Measurements from ENCODE around the gene TARS3. TPM values are rescaled to one million over a fixed set of nuclear protein-coding genes. Genes with fewer than 3 reads are reported as not detected.

Gene TARS3
- total RNA-seq, 1 donor from 2014 or later, result 13.0 TPM

- intact Hi-C loops (cut with micrococcal nuclease), result no loop called here
- peaks cover 3% of the 10 kb centered on the region for H3K36me3 Mint-ChIP-seq (ENCODE audit: low read depth)
- no peaks in the 10 kb centered on the region for H3K9me3 Mint-ChIP-seq
- H3K27me3 Mint-ChIP-seq, result peaks cover 2% of the 10 kb centered on the region
- ChIA-PET CTCF (no interaction called here), POLR2A (no interaction called here)
- H3K4me1 Mint-ChIP-seq, result no peaks in the 10 kb centered on the region
- DNase-seq, result no peak
- no peak for TF ChIP-seq CTCF (IDR thresholded peaks at IDR 0.05)
- H3K4me3 Mint-ChIP-seq, result no peak overlapping the region
- no peak for ATAC-seq (ENCODE audit: low read depth)
- H3K27ac Mint-ChIP-seq, result no peak overlapping the region
These were observed 109.5 kb downstream of the TARS3 start for GRCh38 chr15:101614761-101615160.

GRCh38 chr15:101614001-101614585 is 110.2 kb downstream of the TARS3 start:
- POLR2A ChIA-PET, result no interaction called here
- no peak overlapping the region for H3K27ac Mint-ChIP-seq
- no peak overlapping the region for H3K4me3 Mint-ChIP-seq
- peaks cover 2% of the 10 kb centered on the region for H3K27me3 Mint-ChIP-seq
- ATAC-seq (ENCODE audit: low read depth) (no peak), DNase-seq (no peak)
- H3K36me3 Mint-ChIP-seq (ENCODE audit: low read depth), result peaks cover 3% of the 10 kb centered on the region
- no peak for TF ChIP-seq CTCF (IDR thresholded peaks at IDR 0.05)
- intact Hi-C loops (cut with micrococcal nuclease), result no loop called here
- CTCF ChIA-PET, result no interaction called here
- H3K4me1 Mint-ChIP-seq, result no peaks in the 10 kb centered on the region
- H3K9me3 Mint-ChIP-seq, result no peaks in the 10 kb centered on the region

- Mint-ChIP-seq H3K27me3 (peaks cover 2% of the 10 kb centered on the region), H3K27ac (no peak overlapping the region), H3K4me1 (no peaks in the 10 kb centered on the region), H3K36me3 (ENCODE audit: low read depth) (peaks cover 3% of the 10 kb centered on the region), H3K4me3 (no peak overlapping the region), H3K9me3 (no peaks in the 10 kb centered on the region)
- intact Hi-C loops (cut with micrococcal nuclease), result no loop called here
- ChIA-PET POLR2A (no interaction called here), CTCF (no interaction called here)
- no peak for TF ChIP-seq CTCF (IDR thresholded peaks at IDR 0.05)
- no peak for DNase-seq
- ATAC-seq (ENCODE audit: low read depth), result no peak
These were observed 110.9 kb downstream of the TARS3 start for GRCh38 chr15:101613130-101614000.

GRCh38 chr15:101612676-101613075 is 111.6 kb downstream of the TARS3 start:
- Mint-ChIP-seq H3K9me3 (no peaks in the 10 kb centered on the region), H3K27me3 (peaks cover 2% of the 10 kb centered on the region), H3K4me3 (no peak overlapping the region), H3K36me3 (ENCODE audit: low read depth) (no peaks in the 10 kb centered on the region), H3K27ac (no peak overlapping the region), H3K4me1 (no peaks in the 10 kb centered on the region)
- no peak for TF ChIP-seq CTCF (IDR thresholded peaks at IDR 0.05)
- intact Hi-C loops (cut with micrococcal nuclease), result no loop called here
- ChIA-PET POLR2A (no interaction called here), CTCF (no interaction called here)
- DNase-seq, result no peak
- ATAC-seq (ENCODE audit: low read depth), result no peak

- no peak for TF ChIP-seq CTCF (IDR thresholded peaks at IDR 0.05)
- DNase-seq, result no peak
- Mint-ChIP-seq H3K36me3 (ENCODE audit: low read depth) (no peaks in the 10 kb centered on the region), H3K4me1 (no peaks in the 10 kb centered on the region), H3K27ac (no peak overlapping the region), H3K9me3 (no peaks in the 10 kb centered on the region), H3K4me3 (no peak overlapping the region), H3K27me3 (peaks cover 2% of the 10 kb centered on the region)
- intact Hi-C loops (cut with micrococcal nuclease), result no loop called here
- POLR2A ChIA-PET, result no interaction called here
- no peak for ATAC-seq (ENCODE audit: low read depth)
- CTCF ChIA-PET, result no interaction called here
These were observed 112.5 kb downstream of the TARS3 start for GRCh38 chr15:101611580-101612299.
